NCI-H128 (cell line): ENCODE data around the gene FLYWCH1.

ENCODE experiments used
- DNase-seq: peaks from one replicate; lab custom pipeline; 2025; ENCODE audit not compliant: unreplicated experiment; lab: John Stamatoyannopoulos, UW

FLYWCH1 gene, protein sequence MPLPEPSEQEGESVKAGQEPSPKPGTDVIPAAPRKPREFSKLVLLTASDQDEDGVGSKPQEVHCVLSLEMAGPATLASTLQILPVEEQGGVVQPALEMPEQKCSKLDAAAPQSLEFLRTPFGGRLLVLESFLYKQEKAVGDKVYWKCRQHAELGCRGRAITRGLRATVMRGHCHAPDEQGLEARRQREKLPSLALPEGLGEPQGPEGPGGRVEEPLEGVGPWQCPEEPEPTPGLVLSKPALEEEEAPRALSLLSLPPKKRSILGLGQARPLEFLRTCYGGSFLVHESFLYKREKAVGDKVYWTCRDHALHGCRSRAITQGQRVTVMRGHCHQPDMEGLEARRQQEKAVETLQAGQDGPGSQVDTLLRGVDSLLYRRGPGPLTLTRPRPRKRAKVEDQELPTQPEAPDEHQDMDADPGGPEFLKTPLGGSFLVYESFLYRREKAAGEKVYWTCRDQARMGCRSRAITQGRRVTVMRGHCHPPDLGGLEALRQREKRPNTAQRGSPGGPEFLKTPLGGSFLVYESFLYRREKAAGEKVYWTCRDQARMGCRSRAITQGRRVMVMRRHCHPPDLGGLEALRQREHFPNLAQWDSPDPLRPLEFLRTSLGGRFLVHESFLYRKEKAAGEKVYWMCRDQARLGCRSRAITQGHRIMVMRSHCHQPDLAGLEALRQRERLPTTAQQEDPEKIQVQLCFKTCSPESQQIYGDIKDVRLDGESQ

DNA sequence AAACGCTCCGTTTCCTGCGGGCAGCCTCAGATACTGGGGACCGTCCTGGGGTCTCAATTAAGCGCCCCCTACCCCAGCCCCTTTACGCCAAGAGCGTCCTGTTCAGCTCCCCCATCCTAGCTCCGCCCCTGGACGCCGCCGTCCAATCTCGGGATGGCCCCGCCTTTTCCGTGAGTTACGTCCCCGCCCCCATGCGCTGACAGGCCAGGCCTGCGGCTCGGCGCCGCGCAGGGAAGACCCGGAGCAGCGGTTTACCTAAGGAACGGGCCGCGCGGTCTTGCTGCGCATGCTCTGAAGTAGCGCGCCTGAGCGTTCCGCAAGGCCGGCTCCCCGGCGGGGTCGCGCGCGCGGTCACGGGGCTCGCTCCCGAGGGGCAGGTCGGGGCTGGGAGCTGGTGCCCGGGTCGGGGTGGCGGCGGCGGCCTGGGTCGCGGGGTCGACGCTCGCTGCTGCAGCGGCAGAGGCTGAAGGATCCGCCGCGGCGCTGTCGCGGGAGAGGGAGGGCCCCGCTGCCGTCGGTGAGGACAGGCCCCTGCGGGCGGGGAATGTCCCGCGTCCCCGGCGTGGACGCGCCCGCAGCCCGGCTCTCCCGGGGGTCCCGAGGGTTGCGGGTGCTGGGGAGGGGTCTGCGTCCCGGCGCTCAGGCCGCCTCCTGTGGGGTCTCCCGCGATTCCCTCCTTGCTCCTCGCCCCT is at the start of gene FLYWCH1:
Gene FLYWCH1, plus strand, starts transcription at position 294 of the 692 bp plus-strand sequence. CDS start 17,755 bp downstream, outside the sequence.
- DNase-seq = peak; percentile 80

DNA sequence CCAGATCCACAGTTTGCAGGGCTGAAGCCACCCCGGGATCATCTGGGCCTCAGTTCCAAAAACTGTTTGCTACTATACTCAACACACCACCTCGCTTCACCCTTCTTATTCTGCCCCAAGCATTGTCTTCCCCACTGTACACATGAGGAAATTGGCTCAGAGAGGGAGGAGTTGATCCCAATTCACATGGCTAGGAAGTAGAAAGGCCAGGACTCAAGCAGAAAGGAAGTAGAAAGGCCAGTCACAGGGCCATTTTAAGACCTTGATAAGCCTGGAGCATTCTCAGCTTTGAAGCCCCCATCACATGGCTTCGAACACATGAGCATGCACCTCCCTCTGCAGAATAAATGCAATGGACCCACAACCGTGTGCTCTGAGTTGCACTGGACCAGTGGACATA is 46.1 kb upstream of the FLYWCH1 start:
- no peak for DNase-seq

DNA sequence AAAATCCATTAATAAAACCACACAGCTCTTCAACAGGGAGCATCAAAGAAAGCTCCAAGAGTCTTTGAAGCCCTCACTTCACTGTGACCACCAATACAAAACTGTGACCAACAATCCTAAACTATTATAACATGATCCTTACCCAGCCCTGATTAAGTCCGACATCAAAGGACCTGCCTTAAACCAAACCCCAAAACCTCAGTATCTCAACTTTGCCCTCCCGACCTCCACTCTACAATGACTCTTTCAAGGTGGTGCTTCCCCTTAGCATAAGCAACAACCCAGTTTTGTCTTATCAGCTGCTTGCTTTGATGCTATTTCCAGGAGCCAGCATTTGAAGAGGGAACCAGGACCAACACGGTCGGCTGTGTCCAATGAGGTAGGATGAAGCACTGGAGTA is 45.3 kb upstream of the FLYWCH1 start:
- DNase-seq = no peak

DNA sequence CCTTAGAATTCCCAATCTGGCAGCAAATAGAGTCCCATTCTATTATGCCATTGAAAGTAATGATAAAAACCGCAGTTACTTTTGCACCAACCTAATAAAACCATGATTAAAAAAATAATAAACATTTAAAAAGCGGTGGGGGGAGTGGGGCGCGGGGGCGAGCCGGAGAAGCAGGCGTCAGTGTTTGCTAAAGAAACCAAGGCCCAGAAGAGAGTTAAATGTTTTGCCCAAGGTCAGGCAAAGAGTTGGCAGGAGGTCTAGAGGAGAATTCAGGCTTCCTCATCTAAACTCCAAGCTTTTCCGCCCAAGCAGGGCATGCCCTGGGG is 44.1 kb upstream of the FLYWCH1 start:
- no peak for DNase-seq

DNA sequence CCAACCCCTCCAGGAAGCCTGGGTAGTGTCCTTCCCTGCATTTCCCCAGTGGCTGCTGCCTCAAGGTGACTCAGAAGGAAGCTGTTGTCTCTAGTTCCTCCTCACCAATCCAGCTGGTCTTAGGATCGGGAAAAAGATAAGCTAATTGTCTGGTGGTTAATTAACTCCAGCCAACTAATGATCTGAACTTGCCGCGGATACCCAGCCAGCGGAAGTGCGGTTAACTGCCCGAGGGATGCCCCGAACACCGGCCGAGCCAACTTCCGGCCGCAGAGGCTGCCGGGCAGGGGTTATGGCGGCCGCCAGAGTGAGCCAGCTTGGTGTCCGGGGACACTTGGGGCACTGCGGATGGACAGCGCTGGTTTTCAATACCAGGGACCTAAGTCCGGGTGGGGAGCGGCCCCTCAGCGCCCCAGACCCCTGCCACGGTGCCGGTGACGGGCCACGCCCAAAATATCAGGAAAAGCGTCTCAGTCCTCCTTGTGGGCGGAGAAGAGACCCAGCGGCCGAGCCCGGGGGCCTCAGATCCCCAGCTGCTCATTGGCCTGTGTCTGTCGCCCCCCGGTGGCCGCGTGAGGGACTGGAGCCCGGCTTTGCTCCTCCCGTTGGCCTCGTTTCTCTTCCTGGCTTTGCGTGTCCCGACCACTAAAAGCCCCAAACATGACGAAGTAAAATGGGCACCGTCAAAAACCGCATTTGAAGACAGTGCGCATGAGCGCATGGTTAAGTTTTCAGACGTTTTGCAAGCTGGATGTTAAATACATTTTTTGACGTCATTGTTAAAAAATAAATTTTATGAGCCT is 43.5 kb upstream of the FLYWCH1 start:
- peak; percentile 70 for DNase-seq

DNA sequence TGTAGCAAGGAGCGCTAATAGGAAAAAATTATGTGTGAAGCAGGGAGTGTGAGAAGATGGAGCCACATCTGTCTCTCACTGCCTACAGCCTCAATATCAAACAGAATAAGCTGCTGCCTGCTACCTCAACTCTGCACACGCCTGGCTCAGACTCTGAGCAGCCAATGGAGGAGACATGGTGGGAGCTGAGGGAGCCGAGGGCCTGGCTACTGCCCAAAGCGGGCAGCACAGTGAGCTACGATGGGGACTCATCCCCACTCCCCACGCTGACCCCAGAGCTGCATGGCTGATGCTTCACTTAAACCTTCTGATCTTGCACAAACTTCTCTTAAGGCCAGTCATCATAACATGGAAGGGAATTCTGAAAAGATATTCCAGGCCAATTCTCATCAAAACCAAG is 39.8 kb upstream of the FLYWCH1 start:
- no peak for DNase-seq

DNA sequence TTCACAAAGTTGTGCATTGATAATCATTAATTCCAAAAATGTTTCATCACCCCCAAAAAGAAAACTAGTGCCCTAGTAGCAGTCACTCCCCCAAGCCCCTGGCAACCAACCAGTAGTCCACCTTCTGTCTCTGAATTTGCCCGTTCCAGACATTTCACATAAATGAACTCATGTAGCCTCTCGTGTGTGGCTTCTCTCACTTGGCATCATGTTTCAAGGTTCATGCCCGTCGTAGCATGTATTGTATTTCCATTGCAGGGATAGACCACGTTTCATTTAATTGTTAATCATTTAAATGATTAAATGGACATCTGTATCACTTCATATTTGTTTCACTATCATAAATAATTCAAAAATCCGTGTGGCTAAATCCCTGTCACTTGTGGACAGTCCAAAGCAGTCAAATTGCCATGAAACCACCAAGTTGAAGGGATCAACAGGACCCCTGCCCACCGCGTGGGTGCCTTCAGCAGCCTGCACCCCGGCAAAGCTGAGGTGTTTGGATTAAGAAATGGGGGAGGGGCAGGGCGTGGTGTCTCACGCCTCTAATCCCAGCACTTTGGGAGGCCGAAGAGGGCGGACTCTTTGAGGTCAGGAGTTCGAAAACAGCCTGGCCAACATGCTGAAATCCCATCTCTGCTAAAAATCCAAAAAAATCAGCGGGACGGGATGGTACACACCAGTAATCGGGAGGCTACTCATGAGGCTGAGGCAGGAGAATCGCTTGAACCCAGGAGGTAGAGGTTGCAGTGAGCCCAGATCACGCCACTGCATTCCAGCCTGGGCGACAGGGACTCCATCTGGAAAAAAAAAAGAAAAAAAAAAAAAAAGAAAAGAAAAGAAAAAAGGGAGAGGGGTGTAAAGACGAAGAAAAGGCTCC is 37.5 kb upstream of the FLYWCH1 start:
- DNase-seq = no peak

DNA sequence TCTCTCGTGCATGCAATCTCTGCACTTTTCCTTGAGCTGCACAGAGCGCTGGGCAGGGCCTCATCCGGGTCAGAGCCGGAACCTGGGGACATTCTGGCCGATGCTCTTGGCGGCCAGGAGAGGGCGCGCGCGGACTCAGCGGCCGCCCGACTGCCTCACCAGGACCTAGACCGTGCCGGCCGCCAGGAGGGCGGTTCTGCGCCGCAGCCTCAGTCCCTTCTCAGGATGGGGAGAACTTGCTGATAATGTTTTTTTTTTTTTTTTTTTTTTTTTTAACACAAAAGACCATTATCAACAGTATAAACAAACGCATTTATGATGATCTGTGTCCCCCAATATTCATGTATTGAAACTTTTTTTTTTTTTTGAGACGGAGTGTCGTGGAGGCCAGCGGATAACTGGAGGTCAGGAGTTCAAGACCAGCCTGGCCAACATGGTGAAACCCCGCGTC is 36.8 kb upstream of the FLYWCH1 start:
- no peak for DNase-seq

GRCh38 chr16:2879854-2880508 is 31.8 kb upstream of the FLYWCH1 start:
- no peak for DNase-seq

DNA sequence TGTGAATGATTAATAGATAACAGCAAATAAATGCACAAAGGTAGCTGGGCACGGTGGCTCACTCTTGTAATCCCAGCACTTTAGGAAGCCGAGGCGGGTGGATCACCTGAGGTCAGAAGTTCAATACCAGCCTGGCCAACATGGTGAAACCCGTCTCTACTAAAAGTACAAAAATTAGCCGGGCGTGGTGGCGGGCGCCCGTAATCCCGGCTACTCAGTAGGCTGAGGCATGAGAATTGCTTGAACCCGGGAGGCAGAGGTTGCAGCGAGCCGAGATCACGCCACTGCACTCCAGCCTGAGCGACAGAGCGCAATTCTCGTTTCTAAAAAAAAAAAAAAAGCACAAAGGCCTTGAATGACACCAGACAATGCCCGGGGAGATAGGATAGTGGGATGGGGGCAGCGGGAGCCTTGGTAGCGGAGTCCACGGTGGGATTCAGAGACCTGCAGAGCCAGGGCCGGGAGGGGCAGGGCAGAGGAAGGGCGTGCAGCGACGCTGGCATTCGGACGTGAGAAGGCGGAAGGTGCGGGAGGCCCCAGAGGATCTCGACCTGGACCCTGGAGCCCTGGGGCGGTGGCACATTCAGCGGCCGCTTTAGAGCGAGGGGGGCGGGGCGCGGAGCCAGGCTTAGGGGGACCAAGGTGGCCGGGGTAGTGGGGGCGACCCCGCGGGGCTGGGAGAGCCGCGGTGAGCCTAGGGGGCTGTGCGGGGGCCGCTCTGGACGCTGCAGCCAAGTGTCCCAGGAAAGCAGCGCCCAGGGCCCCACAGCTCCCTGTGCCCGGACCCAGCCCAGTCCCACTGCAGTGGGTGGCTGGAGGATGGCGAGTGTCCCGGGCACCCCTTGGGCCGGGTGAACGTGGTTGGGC is 29.7 kb upstream of the FLYWCH1 start:
- DNase-seq = no peak

GRCh38 chr16:2882650-2883457 is 28.9 kb upstream of the FLYWCH1 start, which contains the start of gene FLYWCH2:
Gene FLYWCH2, plus strand, starts transcription at chr16:2883215. Its CDS starts 13,235 bp downstream, at chr16:2896450.
- peak; percentile 86 for DNase-seq

- no peak for DNase-seq
These were observed 28.2 kb upstream of the FLYWCH1 start for GRCh38 chr16:2883458-2883908.

GRCh38 chr16:2884041-2884451 is 27.7 kb upstream of the FLYWCH1 start:
- no peak for DNase-seq

GRCh38 chr16:2894231-2894630 is 17.5 kb upstream of the FLYWCH1 start:
- DNase-seq = no peak

- no peak for DNase-seq
These were observed 15.9 kb upstream of the FLYWCH1 start for GRCh38 chr16:2895813-2896212.

GRCh38 chr16:2896480-2897010 is 15.2 kb upstream of the FLYWCH1 start:
- DNase-seq = no peak

DNA sequence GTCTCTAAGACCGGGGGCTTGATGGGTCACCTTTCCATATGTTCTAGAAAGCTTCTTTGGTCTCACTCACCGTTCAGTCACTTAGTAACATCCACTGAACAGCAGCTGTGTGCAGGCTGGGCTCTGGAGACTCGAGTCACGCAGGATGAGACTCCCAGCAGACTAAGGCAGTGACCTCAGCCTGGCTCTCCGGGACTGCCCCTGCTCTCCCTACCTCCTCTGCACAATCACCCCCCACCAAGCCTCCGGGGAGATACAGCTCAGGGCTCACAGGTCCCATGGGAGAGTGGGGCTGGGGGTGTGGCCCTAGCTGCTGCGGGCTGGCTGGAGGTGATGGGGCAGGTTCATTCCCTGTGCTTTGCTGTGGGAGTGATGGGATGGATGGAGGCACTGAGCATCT is 14.6 kb upstream of the FLYWCH1 start:
- DNase-seq = no peak
